A673 (cell line): ENCODE results near the gene LMF1.

Experiments
- EZH2 ChIP-seq: fragments of 200-600 bp; sonication (generic); IDR thresholded peaks from 2 replicates; pipeline ENCODE4 v1.6.1; 2017; ENCODE audit warnings: borderline replicate concordance, low read depth, mild to moderate bottlenecking, mixed read lengths, antibody characterized with exemption, low read length; ENCODE audit not compliant: poor library complexity, severe bottlenecking
- TF ChIP-seq, protein P1 (sequence below): fragments of 300-800, 200-600 bp; sonication (generic); conservative IDR thresholded peaks from 2 replicates; pipeline ENCODE4 v1.5.1; 2017; ENCODE audit warnings: low read depth, mild to moderate bottlenecking, antibody characterized with exemption, low read length, moderate library complexity, mixed read lengths

DNA sequence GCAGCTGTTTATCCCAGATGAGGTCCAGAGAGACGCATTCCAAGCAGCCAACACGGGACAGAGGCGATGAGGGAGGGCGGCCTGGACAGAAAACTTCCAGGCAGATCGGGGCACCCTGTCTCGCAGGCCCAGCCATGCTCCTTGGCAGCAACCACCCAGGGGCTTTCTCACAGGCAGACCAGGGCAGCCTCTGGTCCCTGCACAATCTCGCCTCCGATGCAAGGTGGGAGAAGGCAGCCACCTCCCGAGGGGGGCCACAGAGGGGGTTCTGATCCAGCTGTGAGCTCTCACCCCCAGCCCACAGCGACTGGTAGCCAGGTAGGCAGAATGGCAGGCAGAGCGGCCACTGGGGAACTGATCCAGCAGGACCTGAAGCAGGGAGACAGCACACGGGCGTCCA, 48.7 kb downstream of the LMF1 start:
- TF ChIP-seq EZH2: no peak
- TF ChIP-seq, protein P1, sequence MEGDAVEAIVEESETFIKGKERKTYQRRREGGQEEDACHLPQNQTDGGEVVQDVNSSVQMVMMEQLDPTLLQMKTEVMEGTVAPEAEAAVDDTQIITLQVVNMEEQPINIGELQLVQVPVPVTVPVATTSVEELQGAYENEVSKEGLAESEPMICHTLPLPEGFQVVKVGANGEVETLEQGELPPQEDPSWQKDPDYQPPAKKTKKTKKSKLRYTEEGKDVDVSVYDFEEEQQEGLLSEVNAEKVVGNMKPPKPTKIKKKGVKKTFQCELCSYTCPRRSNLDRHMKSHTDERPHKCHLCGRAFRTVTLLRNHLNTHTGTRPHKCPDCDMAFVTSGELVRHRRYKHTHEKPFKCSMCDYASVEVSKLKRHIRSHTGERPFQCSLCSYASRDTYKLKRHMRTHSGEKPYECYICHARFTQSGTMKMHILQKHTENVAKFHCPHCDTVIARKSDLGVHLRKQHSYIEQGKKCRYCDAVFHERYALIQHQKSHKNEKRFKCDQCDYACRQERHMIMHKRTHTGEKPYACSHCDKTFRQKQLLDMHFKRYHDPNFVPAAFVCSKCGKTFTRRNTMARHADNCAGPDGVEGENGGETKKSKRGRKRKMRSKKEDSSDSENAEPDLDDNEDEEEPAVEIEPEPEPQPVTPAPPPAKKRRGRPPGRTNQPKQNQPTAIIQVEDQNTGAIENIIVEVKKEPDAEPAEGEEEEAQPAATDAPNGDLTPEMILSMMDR: no peak
